Activated CD8-positive, alpha-beta memory T cell treated with anti-CD3 and anti-CD28 coated beads for 4 hours (primary cell): ENCODE measurements around the gene EIF4G1.
"Not testable (repeated sequence)": the region's sequence is repeated elsewhere in the genome, so short reads cannot be mapped to it uniquely, and the experiment has no call there.

ENCODE experiments used
- DNase-seq, 2 donors: peaks; one replicate each; pipeline ENCODE4 v3.0.0-alpha.2; 2020; ENCODE audit warnings: low read depth in 2 of 2

The EIF4G1 gene, protein sequence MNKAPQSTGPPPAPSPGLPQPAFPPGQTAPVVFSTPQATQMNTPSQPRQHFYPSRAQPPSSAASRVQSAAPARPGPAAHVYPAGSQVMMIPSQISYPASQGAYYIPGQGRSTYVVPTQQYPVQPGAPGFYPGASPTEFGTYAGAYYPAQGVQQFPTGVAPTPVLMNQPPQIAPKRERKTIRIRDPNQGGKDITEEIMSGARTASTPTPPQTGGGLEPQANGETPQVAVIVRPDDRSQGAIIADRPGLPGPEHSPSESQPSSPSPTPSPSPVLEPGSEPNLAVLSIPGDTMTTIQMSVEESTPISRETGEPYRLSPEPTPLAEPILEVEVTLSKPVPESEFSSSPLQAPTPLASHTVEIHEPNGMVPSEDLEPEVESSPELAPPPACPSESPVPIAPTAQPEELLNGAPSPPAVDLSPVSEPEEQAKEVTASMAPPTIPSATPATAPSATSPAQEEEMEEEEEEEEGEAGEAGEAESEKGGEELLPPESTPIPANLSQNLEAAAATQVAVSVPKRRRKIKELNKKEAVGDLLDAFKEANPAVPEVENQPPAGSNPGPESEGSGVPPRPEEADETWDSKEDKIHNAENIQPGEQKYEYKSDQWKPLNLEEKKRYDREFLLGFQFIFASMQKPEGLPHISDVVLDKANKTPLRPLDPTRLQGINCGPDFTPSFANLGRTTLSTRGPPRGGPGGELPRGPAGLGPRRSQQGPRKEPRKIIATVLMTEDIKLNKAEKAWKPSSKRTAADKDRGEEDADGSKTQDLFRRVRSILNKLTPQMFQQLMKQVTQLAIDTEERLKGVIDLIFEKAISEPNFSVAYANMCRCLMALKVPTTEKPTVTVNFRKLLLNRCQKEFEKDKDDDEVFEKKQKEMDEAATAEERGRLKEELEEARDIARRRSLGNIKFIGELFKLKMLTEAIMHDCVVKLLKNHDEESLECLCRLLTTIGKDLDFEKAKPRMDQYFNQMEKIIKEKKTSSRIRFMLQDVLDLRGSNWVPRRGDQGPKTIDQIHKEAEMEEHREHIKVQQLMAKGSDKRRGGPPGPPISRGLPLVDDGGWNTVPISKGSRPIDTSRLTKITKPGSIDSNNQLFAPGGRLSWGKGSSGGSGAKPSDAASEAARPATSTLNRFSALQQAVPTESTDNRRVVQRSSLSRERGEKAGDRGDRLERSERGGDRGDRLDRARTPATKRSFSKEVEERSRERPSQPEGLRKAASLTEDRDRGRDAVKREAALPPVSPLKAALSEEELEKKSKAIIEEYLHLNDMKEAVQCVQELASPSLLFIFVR (N-terminal part only)

DNA sequence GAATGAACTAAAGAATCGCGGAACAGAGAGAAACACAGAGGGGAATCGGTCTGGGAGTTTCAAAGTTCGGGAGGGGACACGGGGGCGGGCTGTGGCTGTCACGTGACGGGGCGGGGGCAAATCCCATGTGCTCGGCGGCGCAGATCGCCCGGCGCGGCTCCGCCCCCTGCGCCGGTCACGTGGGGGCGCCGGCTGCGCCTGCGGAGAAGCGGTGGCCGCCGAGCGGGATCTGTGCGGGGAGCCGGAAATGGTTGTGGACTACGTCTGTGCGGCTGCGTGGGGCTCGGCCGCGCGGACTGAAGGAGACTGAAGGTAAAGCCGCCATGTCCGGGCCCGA, at the start of gene EIF4G1:
EIF4G1 (plus strand) TSS at position 244 of the 337 bp plus-strand sequence. CDS start 1,191 bp downstream, outside the sequence.
- peak; percentile 84 to 85 for DNase-seq

DNA sequence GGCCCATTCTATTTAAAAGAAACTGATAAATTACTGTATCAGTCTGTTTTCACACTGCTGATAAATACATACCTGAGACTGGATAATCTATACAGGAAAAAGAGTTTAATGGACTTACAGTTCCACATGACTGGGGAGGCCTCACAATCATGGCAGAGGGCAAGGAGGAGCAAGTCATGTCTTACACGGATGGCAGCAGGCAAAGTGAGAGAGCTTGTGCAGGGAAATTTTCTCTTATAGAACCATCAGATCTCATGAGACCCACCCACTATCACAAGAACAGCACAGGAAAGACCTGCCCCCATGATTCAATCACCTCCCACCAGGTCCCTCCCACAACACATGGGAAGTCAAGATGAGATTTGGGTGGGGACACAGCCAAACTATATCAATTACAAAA, 47.2 kb upstream of the EIF4G1 start:
- DNase-seq, result not testable (repeated sequence)

DNA sequence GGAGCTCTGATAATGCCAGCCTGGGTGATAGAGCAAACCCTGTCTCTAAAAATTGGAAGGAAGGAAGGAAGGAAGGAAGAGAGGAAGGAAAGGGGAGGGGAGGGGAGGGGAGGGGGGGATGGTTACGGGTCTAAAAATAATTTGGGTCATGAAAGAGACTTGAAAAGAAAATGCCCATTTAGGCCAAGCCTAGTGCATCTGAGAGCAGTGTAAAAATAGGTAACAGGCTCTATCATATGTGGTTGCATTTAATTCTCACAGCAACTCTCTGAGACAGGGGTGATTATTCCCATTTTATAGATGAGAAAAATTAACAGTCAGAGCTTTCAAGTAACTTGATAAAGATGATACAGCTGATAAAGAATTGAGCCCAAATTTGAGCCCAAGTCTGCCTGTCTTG, 42.1 kb upstream of the EIF4G1 start:
- DNase-seq, result no peak

DNA sequence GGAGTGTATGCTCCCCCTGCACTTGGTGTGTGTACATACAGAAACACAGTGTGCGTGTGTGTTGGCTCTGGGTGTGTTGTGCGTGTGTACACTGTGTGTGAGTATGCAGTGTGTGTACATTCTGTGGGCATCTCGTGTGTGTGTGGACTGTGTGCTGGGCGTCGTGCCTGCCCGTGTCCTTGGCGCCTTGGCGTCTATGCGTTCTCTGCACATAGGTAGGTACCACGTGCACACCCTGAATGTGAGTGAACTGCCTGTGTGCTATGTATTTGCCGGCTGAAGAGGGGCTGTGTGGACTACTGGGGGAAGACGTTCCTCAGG, 39.1 kb upstream of the EIF4G1 start:
- DNase-seq, result no peak

DNA sequence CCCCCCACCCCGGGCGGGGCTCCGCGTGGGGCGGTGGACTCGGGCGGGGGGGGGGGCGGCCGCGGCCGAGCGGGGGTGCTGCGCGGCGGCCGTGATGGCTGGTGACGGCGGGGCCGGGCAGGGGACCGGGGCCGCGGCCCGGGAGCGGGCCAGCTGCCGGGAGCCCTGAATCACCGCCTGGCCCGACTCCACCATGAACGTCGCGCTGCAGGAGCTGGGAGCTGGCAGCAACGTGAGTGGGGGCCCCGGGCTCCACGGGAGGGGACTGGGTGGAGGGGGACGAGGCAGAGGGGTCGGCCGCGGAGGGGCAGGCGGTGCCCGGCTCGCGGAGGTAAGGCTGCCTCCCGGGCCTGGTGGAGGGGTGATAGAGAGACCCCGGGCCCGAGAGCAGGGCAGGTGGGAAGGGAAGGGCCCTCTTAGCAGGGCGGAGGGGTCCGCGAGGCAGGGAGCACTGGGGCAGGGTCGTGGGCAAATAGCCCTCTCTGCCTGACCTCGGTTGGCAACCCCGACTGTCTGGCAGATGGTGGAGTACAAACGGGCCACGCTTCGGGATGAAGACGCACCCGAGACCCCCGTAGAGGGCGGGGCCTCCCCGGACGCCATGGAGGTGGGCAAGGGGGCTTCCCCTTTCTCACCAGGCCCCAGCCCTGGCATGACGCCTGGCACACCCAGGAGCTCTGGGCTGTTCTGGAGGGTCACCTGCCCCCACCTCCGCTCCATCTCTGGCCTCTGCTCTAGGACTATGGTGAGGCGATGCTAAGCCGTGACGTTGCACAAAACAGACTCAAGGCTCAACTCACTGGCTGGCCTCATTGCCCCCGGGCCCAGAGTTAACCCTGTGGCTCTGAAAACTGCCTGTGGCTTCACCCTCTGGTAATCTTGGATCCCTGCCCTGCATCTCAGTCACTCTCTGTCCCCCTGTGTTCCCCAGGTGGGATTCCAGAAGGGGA, 38.2 kb upstream of the EIF4G1 start, which contains the start of gene ECE2:
ECE2 (plus strand) TSS at position 62 of the 950 bp plus-strand sequence; CDS start at position 194, 132 bp downstream.
- no peak for DNase-seq

DNA sequence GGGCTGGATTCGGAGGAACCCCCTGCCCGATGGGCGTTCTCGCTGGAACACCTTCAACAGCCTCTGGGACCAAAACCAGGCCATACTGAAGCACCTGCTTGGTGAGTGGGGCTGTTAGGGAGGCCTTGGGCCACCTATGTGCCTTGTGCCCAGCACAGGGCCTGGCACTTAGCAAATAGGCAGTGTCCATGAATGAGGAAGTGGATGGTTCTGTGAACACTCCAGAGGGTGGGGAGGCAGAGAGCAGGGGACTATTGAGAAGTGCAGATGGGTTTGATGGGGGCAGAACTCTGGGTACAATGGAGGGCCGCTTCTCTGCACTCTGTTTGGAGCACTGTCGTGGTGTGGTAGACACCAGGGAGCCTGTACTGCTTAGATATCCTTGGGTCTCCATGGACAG, 37.0 kb upstream of the EIF4G1 start:
- DNase-seq, result no peak

DNA sequence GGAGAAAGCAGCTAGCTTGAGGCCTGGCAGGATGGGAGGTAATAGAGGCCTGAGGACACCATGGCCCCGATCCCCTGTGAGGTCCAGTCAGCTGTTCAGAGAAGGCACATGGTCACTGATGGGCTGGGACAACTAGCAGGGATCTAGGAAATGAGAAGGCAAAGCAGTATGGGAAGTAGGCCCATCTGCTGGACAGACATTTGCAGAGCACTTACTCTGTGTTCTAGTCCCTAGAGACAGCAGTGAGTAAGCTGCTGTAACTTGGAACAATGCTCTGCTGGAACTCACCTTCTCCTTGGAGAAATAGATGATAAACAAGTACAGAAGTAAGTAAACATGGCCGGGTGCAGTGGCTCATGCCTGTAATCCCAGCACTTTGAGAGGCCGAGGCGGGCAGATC, 31.5 kb upstream of the EIF4G1 start:
- DNase-seq, result no peak

DNA sequence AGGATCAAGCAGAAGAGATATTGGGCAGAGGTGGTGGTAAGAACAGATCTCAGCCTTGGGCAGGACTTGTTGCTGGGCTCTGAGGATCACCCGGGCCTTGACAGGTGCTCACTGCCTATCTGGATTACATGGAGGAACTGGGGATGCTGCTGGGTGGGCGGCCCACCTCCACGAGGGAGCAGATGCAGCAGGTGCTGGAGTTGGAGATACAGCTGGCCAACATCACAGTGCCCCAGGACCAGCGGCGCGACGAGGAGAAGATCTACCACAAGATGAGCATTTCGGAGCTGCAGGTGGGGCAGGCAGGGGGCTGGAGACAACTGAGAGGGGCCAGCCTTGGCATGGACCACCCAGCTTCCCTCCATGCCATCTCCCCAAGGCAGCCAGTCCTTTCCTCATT, 30.7 kb upstream of the EIF4G1 start:
- DNase-seq, result no peak

DNA sequence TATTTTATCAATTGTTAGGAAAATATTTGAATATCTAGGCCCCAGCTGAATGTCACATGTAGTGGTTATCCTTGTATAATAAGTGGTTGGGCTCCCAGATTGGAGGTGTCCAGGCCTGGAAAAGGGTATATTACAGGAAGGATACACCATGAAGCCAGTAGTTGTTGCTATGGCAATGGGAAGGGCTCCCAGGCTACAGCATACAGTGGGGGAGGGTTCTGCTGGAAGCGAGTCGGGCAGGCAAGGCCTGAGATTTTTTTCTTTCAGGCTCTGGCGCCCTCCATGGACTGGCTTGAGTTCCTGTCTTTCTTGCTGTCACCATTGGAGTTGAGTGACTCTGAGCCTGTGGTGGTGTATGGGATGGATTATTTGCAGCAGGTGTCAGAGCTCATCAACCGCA, 29.7 kb upstream of the EIF4G1 start:
- DNase-seq, result no peak

DNA sequence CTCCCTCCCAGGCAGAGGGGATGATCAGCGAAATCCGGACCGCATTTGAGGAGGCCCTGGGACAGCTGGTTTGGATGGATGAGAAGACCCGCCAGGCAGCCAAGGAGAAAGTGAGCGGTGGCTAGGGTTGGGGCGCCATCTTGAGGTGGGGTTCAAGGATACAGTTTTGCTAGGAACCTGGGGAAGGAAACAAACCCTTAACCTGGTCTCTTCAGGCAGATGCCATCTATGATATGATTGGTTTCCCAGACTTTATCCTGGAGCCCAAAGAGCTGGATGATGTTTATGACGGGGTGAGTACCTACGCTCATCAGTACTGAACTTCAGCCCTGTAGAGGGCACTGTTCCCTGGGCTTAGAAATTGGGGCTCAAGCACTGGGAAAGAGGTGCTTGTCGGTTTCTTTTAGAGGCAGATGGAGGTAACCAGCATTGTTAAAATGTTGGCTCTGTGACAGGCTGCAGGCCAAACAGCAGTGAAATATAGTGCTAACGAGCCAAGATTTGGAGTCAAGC, 24.9 kb upstream of the EIF4G1 start:
- peak; percentile 36 to 39 for DNase-seq

DNA sequence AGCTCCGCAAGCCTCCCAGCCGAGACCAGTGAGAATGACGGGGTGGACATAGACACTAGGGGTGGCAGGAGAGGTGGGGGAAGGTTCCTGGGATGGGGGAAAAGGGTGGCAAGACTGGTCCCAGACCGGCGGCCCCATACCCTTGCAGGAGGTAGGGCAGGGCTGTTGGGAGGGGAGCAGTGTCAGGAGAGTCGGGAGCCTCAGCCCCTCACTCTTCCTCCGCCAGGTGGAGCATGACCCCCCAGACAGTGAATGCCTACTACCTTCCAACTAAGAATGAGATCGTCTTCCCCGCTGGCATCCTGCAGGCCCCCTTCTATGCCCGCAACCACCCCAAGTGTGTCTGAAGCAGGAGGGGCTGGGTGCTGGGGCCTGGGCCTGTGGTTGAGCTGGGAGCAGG, 24.1 kb upstream of the EIF4G1 start:
- DNase-seq, result no peak

DNA sequence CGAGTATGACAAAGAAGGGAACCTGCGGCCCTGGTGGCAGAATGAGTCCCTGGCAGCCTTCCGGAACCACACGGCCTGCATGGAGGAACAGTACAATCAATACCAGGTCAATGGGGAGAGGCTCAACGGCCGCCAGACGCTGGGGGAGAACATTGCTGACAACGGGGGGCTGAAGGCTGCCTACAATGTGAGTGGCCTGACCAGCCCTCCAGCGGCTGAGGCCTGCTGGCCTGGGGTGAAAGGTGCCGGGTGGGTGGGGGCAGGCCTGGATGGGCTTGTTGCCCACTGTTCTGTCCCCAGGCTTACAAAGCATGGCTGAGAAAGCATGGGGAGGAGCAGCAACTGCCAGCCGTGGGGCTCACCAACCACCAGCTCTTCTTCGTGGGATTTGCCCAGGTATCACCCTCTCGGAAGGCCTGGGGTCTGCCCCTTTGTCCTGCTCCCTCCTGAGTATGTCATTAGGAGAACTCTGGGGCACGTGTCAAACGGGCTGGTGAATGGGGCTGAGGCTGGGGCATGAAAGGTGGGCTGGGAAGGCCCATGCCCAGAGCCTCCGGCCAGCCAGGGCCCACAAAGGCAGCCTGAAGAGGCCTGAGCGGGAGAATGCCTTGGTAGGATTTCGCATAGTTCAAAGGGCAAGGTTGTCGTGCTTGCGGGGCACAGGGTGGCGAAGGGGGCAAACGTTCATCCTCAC, 23.2 kb upstream of the EIF4G1 start:
- no peak for DNase-seq

DNA sequence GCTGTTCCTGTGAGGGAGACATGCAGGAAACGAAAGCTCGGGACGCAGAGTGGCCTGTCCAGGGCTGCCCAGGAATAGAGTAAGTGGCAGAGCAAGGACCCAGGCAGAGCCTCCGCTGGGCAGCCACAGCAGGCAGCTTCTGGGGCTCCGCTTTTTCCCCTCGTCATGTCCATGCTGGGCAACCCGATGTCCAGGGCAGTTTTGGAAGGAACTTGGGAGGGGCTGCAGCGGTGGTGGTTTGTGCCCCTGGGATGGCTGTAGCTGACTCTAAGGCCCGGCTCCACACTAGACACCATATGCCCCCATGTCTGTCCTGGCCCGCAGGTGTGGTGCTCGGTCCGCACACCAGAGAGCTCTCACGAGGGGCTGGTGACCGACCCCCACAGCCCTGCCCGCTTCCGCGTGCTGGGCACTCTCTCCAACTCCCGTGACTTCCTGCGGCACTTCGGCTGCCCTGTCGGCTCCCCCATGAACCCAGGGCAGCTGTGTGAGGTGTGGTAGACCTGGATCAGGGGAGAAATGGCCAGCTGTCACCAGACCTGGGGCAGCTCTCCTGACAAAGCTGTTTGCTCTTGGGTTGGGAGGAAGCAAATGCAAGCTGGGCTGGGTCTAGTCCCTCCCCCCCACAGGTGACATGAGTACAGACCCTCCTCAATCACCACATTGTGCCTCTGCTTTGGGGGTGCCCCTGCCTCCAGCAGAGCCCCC, 22.5 kb upstream of the EIF4G1 start:
- no peak for DNase-seq

DNA sequence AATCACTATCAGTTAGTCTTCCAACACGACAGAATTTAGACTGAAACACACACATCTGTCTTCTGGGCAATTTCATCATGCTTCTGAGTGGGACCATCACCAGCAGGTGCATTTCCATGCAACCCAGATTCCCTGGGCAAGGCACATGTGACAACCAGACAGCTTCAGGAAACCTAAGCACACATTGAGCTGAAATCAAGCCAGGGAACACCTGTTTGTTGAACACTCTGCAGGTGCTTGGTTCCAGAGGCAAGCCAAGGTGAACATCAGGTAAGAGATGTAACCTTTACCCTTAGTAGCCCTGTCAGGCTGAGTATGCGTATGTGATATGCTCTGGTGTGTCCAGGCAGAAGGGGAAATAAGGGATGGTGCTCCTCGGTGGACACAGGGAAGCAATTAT, 18.6 kb upstream of the EIF4G1 start:
- no peak for DNase-seq

DNA sequence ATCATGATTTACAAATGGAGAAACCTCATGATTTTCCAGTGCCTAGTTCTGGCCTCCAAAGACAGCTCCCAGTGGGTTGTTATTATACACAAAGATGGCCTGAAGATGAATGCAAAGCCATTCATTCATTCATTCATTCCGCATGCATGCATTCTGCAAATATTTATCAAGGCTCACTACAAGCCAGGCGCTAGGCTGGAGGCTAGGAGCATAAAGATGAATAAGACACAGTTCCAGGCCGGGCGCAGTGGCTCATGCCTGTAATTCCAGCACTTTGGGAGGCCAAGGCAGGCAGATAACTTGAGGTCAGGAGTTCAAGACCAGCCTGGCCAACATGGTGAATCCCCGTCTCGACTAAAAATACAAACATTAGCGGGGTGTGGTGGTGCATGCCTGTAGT, 17.8 kb upstream of the EIF4G1 start:
- no peak for DNase-seq

DNA sequence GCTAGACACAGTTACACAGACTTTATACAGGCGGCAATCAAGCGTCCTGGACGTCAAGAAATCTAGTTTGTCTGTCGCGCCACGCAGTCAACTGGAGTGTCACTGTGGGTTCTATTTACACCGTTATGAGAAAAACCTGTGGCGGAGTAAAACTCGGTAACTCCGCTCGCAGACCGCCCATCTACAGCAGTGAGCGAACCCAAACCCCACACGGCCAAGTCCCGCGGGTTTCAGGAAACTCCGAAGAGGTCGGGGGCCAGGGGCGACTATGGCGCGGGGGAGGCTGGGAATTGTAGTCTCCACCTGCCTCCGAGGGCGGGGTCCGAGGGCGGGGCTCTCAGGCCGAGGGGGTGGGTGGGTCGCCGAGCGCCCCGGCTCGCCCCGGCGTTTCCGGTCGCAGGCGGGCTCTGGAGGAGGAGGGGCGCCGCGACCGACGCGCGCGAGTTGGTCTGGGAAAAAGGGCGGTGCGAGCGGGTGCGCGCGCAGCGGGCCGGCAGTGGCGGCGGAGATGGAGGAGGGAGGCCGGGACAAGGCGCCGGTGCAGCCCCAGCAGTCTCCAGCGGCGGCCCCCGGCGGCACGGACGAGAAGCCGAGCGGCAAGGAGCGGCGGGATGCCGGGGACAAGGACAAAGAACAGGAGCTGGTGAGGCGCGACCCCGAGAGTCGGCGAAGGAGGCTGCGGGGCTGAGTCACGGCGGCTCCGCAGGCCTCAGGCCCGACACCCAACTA, 15.5 kb upstream of the EIF4G1 start, which contains the start of gene PSMD2:
PSMD2 (plus strand) TSS at position 483 of the 729 bp plus-strand sequence; CDS start at position 509, 26 bp downstream.
- peak; percentile 97 to 98 for DNase-seq

DNA sequence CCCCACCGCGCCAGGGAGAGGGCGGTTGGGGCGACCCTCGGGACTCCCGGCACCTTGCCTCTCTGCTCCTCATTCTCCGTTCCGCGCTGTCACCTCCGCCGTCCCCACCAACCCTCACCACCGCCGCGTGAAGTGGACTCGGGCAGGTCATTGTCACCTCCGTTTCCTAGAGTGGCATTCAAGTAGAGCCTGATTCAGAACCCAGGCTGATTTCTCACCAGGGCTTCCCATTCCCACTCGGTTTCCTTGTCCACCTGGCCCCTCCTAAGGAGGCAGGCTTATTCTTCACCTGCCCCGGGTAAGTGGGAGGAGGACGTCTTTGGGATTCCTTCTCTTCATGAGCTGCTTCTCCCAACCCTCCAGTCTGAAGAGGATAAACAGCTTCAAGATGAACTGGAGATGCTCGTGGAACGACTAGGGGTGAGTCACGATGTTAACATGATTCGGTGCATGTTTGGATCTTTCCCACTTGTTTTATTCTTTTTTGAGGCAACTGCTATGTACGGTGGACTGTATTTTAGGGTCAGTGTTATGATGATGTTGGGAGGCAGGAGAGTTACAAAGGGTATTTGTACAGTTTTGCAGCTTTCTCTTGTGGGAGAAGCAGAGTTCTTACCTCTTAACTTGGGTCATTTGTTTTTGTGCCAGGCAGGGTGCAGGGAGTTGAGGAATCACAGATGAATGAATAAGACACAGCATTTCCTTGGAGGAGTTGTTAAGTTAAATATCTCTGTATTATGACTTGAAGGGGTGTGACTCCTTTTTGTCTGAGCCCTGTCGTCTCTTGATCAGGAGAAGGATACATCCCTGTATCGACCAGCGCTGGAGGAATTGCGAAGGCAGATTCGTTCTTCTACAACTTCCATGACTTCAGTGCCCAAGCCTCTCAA, 14.7 kb upstream of the EIF4G1 start:
- DNase-seq, result no peak

DNA sequence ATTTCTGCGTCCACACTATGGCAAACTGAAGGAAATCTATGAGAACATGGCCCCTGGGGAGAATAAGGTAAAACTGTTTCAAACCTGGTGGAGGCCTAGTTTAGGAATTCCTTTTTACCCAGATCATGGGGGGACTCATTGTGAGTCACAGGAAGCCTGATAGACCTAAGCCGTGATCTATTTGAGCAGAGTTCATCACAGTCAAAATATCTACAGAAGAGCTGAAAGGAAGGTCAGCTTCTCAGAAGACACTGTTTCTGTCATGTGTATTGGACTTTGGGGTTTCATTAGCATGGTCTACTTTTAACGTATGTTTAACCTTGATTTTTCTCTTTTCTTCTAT, 14.1 kb upstream of the EIF4G1 start:
- no peak for DNase-seq
